Panc1 (cell line): ENCODE results near the gene ACER3. TPM values are rescaled to one million over a fixed set of nuclear protein-coding genes. Genes with fewer than 3 reads are reported as not detected.
"Not testable (repeated sequence)": the region's sequence is repeated elsewhere in the genome, so short reads cannot be mapped to it uniquely, and the experiment has no call there.

Experiments used
- ATAC-seq: fragments of 200-7000 bp; cut with Tn5 transposase; 2 replicates; pipeline ENCODE4 v1.9.1; 2020; ENCODE audit warnings: mild to moderate bottlenecking, moderate library complexity
- BruUV-seq: library from RNA; stranded (reverse); fragments of 400-500 nt; replicated peaks from 2 replicates; lab custom pipeline; 2021; lab: Mats Ljungman, UMichigan
- CTCF ChIA-PET: fragments of 300-600 bp; sonication (Branson Sonifier 250); formaldehyde crosslinking; loops from one replicate; lab custom pipeline; 2022; ENCODE audit warnings: antibody characterized with exemption; lab: Charles Lee
- POLR2A ChIA-PET: fragments of 300-600 bp; sonication (Branson Sonifier 250); formaldehyde crosslinking; loops from one replicate; lab custom pipeline; 2022; ENCODE audit warnings: antibody characterized with exemption; lab: Charles Lee
- DNase-seq: peaks from one replicate; pipeline ENCODE4 v3.0.0-alpha.2; 2010; ENCODE audit warnings: low read depth, low spot score
- H3K27ac ChIP-seq: 2 replicates; pipeline ENCODE4 v1.5.1; 2011; ENCODE audit warnings: mild to moderate bottlenecking, low read length, inconsistent platforms
- H3K27me3 ChIP-seq: fragments of 200-500 bp; sonication (Bioruptor generic); 2 replicates; pipeline ENCODE4 v1.6.0; 2014; ENCODE audit warnings: low read length, inconsistent platforms; ENCODE audit not compliant: control insufficient read depth, insufficient read depth
- H3K36me3 ChIP-seq: fragments of 200-500 bp; sonication (Bioruptor generic); 2 replicates; pipeline ENCODE4 v1.5.1; 2014; ENCODE audit warnings: inconsistent platforms, mild to moderate bottlenecking, low read length, moderate library complexity; ENCODE audit not compliant: control insufficient read depth, insufficient read depth
- H3K4me1 ChIP-seq: 2 replicates; pipeline ENCODE4 v1.5.1; 2011; ENCODE audit warnings: inconsistent platforms, mild to moderate bottlenecking, low read length, moderate library complexity; ENCODE audit not compliant: control insufficient read depth, insufficient read depth
- H3K4me3 ChIP-seq, 2 experiments: 2 replicates each; pipeline ENCODE4 v1.5.1; 2011 to 2012; ENCODE audit warnings: low read depth in 2 of 2, low read length in 2 of 2, mild to moderate bottlenecking in 2 of 2, inconsistent platforms in 1 of 2, moderate library complexity in 1 of 2
- H3K9me3 ChIP-seq: fragments of 200-500 bp; sonication (Bioruptor generic); 2 replicates; pipeline ENCODE4 v1.5.1; 2014; ENCODE audit warnings: low read depth, mild to moderate bottlenecking, inconsistent platforms, low read length, moderate library complexity; ENCODE audit not compliant: control insufficient read depth, insufficient read depth
- POLR2AphosphoS5 ChIP-seq: IDR thresholded peaks from 2 replicates; pipeline ENCODE4 v1.6.1; 2012; ENCODE audit warnings: mild to moderate bottlenecking, low read depth, low read length, moderate library complexity
- SIN3A ChIP-seq: IDR thresholded peaks from 2 replicates; pipeline ENCODE4 v1.6.1; 2012; ENCODE audit warnings: low read depth, mild to moderate bottlenecking, low read length, moderate library complexity, borderline replicate concordance; ENCODE audit not compliant: insufficient read depth
- TCF7L2 ChIP-seq: IDR thresholded peaks from 2 replicates; pipeline ENCODE4 v1.6.1; 2011; ENCODE audit warnings: mild to moderate bottlenecking, low read depth, low read length, inconsistent platforms
- in situ Hi-C: cut with HindIII; loops from 2 replicates; pipeline ENCODE4 v1.10.0; 2016; ENCODE audit warnings: low sequenced_read_pairs, low pct_unique_long_range_greater_than_20kb
- intact Hi-C: fragments of 100-400 bp; cut with micrococcal nuclease; formaldehyde crosslinking; loops from one replicate; pipeline ENCODE4 v1.10.0; 2022; ENCODE audit not compliant: unreplicated experiment
- total RNA-seq: library from RNA; stranded (reverse); gene quantifications from one replicate; pipeline ENCODE4 v1.2.1, GENCODE V29; 2021; ENCODE audit not compliant: unreplicated experiment
- TF ChIP-seq, protein P1 (sequence below): fragments of 450-650 bp; IDR thresholded peaks from 2 replicates; pipeline ENCODE4 v1.5.1; 2017; ENCODE audit warnings: mild to moderate bottlenecking
- TF ChIP-seq, protein P2 (sequence below), 2 experiments: IDR thresholded peaks; 2 replicates each; pipeline ENCODE4 v1.6.1; 2011 to 2012; ENCODE audit warnings: low read depth in 2 of 2, control low read depth in 1 of 2, low read length in 1 of 2, mild to moderate bottlenecking in 1 of 2, moderate library complexity in 1 of 2; ENCODE audit not compliant: insufficient read depth in 1 of 2

The ACER3 gene
- total RNA-seq, 1 experiment from 2014 or later, result 41.8 TPM

DNA sequence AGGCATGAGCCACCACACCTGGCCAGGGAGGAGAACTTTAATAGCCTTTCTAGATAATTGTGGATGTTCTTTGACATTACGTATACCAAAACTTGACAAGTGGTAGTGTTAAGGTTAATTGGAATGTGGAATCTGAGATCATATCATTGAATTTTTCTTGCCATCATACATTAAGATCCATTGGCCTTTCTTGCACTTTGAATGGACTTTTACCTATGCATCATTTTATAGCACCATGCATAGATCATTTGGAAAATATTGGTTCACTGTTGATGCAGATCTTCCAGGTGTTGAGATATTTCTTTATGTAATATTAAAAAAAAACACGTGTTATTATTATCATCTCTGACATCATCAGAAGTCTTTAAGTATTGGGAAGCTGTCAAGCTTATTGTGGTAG lies 36.5 kb downstream of the ACER3 start:
- Histone ChIP-seq H3K27me3 (no peaks in the 10 kb centered on the region), H3K36me3 (no peaks in the 10 kb centered on the region), H3K4me3 (no peak overlapping the region), H3K9me3 (no peaks in the 10 kb centered on the region), H3K27ac (no peak overlapping the region), H3K4me1 (peaks cover 4% of the 10 kb centered on the region; the same call in 1 of the 2 replicates)
- BruUV-seq, result no TSS peak
- intact Hi-C loops, result no loop called here
- no peak for TF ChIP-seq POLR2AphosphoS5
- TF ChIP-seq TCF7L2, result no peak
- TF ChIP-seq, protein P1, sequence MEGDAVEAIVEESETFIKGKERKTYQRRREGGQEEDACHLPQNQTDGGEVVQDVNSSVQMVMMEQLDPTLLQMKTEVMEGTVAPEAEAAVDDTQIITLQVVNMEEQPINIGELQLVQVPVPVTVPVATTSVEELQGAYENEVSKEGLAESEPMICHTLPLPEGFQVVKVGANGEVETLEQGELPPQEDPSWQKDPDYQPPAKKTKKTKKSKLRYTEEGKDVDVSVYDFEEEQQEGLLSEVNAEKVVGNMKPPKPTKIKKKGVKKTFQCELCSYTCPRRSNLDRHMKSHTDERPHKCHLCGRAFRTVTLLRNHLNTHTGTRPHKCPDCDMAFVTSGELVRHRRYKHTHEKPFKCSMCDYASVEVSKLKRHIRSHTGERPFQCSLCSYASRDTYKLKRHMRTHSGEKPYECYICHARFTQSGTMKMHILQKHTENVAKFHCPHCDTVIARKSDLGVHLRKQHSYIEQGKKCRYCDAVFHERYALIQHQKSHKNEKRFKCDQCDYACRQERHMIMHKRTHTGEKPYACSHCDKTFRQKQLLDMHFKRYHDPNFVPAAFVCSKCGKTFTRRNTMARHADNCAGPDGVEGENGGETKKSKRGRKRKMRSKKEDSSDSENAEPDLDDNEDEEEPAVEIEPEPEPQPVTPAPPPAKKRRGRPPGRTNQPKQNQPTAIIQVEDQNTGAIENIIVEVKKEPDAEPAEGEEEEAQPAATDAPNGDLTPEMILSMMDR, result no peak
- TF ChIP-seq, protein P2, sequence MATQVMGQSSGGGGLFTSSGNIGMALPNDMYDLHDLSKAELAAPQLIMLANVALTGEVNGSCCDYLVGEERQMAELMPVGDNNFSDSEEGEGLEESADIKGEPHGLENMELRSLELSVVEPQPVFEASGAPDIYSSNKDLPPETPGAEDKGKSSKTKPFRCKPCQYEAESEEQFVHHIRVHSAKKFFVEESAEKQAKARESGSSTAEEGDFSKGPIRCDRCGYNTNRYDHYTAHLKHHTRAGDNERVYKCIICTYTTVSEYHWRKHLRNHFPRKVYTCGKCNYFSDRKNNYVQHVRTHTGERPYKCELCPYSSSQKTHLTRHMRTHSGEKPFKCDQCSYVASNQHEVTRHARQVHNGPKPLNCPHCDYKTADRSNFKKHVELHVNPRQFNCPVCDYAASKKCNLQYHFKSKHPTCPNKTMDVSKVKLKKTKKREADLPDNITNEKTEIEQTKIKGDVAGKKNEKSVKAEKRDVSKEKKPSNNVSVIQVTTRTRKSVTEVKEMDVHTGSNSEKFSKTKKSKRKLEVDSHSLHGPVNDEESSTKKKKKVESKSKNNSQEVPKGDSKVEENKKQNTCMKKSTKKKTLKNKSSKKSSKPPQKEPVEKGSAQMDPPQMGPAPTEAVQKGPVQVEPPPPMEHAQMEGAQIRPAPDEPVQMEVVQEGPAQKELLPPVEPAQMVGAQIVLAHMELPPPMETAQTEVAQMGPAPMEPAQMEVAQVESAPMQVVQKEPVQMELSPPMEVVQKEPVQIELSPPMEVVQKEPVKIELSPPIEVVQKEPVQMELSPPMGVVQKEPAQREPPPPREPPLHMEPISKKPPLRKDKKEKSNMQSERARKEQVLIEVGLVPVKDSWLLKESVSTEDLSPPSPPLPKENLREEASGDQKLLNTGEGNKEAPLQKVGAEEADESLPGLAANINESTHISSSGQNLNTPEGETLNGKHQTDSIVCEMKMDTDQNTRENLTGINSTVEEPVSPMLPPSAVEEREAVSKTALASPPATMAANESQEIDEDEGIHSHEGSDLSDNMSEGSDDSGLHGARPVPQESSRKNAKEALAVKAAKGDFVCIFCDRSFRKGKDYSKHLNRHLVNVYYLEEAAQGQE (IDR thresholded peaks at IDR 0.05; ENCODE audit: insufficient read depth in 1 of 2, low read depth in 2 of 2, low read length in 1 of 2), result no peak
- no peak for DNase-seq
- POLR2A ChIA-PET, result no interaction called here
- no peak for ATAC-seq
- CTCF ChIA-PET, result no interaction called here
- in situ Hi-C loops, result no loop called here

DNA sequence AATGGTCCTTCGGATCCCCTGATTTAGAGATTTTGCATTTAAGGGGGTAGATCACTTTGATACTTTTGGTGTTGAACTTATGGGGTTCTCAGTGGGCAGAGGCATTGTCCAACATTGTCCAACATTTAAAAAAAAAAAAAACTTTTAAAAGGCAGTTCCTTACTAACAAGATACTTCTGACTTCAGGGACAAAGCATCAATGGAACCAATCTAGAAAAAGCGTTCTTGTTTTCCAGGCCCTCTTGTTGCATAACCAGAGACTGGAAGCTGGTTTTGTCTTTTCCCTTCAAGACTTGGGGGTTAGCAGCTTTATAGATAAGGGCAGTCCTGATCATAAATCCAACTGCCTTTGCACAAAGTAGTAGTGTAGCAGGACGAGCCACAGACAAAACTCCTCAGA lies 40.4 kb downstream of the ACER3 start:
- ChIA-PET POLR2A (no interaction called here), CTCF (no interaction called here)
- no peak overlapping the region for H3K27ac ChIP-seq
- H3K27me3 ChIP-seq, result no peaks in the 10 kb centered on the region
- intact Hi-C loops (no loop called here), in situ Hi-C loops (no loop called here)
- H3K4me1 ChIP-seq, result 0 out of 2 replicates have a peak, but pooled peaks cover 3% of the 10 kb centered on the region
- no TSS peak for BruUV-seq
- ATAC-seq, result no peak
- DNase-seq, result no peak
- TF ChIP-seq, protein P1, result no peak
- no peak for TF ChIP-seq POLR2AphosphoS5
- no peak for TF ChIP-seq TCF7L2
- TF ChIP-seq, protein P2 (IDR thresholded peaks at IDR 0.05; ENCODE audit: insufficient read depth in 1 of 2, low read depth in 2 of 2, low read length in 1 of 2), result no peak
- no peak for TF ChIP-seq SIN3A
- no peaks in the 10 kb centered on the region for H3K36me3 ChIP-seq
- no peak overlapping the region for H3K4me3 ChIP-seq
- H3K9me3 ChIP-seq, result no peaks in the 10 kb centered on the region

DNA sequence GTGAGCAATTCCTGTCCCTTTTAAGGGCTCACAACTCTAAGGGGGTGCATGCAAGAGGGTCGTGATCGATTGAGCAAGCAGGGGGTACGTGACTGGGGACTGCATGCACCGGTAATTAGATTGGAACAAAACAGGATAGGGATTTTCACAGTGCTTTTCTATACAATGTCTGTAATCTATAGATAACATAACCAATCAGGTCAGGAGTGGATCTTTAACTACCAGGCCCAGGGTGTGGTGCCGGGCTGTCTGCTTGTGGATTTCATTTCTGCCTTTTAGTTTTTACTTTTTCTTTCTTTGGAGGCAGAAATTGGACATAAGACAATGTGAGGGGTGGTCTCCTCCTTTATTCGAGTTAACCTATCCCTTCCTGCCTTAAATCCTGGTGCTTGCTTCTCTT lies 40.9 kb downstream of the ACER3 start:
- H3K9me3 ChIP-seq, ATAC-seq, H3K4me1 ChIP-seq, H3K4me3 ChIP-seq, in situ Hi-C loops, H3K27me3 ChIP-seq, H3K36me3 ChIP-seq, DNase-seq, H3K27ac ChIP-seq, intact Hi-C loops, BruUV-seq, CTCF ChIA-PET: not testable (repeated sequence)
- POLR2A ChIA-PET, result interaction anchor here (0.7 kb wide), 1 partner anchor 15 kb away, joined by 3 read pairs; no protein-coding TSS in a partner anchor
